Measurements from ENCODE around the gene SLITRK1. TPM values are rescaled to one million over a fixed set of nuclear protein-coding genes. Genes with fewer than 3 reads are reported as not detected.

Gene SLITRK1
- total RNA-seq (2022) (not detected in 2 replicates), Bru-seq, nascent RNA (not detected), BruChase-seq, experiment 1, labeled RNA remaining after a 6-hour chase (not detected), BruChase-seq, experiment 2, labeled RNA remaining after a 2-hour chase (not detected)
- long read RNA-seq, result 0 reads

- H3K4me3 Mint-ChIP-seq (ENCODE audit: unreplicated experiment), result peak within 1 kb of the TSS; percentile 65
- no peak for TF ChIP-seq CTCF (IDR thresholded peaks at IDR 0.05; ENCODE audit: unreplicated experiment)
- no peaks in the 10 kb centered on the region for H3K27me3 Mint-ChIP-seq (ENCODE audit: insufficient read depth, unreplicated experiment)
Observed at GRCh38 chr13:83881917-83882605, at the start of gene SLITRK1. TSS of gene SLITRK1 (minus strand) at chr13:83882474. CDS start at chr13:83881507, 967 bp downstream.

GRCh38 chr13:83929157-83929556 is 46.9 kb upstream of the SLITRK1 start:
- Mint-ChIP-seq H3K9me3 (ENCODE audit: unreplicated experiment) (peaks cover 5% of the 10 kb centered on the region), H3K4me3 (ENCODE audit: unreplicated experiment) (no peak overlapping the region), H3K4me1 (ENCODE audit: insufficient read depth, unreplicated experiment) (no peaks in the 10 kb centered on the region), H3K36me3 (ENCODE audit: insufficient read depth, unreplicated experiment) (no peaks in the 10 kb centered on the region), H3K27me3 (ENCODE audit: insufficient read depth, unreplicated experiment) (no peaks in the 10 kb centered on the region), H3K27ac (ENCODE audit: low read depth, unreplicated experiment) (no peak overlapping the region)
- intact Hi-C loops (cut with micrococcal nuclease), result no loop called here
- CTCF ChIA-PET, result no interaction called here
- BruUV-seq (replicated peaks), result no TSS peak
- TF ChIP-seq CTCF (IDR thresholded peaks at IDR 0.05; ENCODE audit: unreplicated experiment), result no peak
- POLR2A ChIA-PET, result no interaction called here
- no peak for DNase-seq (ENCODE audit: unreplicated experiment)

More at GRCh38 chr13:83881917-83882605, at the start of gene SLITRK1:
- DNase-seq (ENCODE audit: unreplicated experiment), result peak; percentile 53
- H3K4me1 Mint-ChIP-seq (ENCODE audit: insufficient read depth, unreplicated experiment), result no peaks in the 10 kb centered on the region
- ChIA-PET POLR2A (interaction anchor here (0.6 kb wide), 1 partner anchor 11 kb away, joined by 3 read pairs; no protein-coding TSS in a partner anchor), CTCF (no interaction called here)
- H3K36me3 Mint-ChIP-seq (ENCODE audit: insufficient read depth, unreplicated experiment), result peaks cover 5% of the 10 kb centered on the region
- no TSS peak for BruUV-seq (replicated peaks)
- H3K9me3 Mint-ChIP-seq (ENCODE audit: unreplicated experiment), result peaks cover 6% of the 10 kb centered on the region
- intact Hi-C loops (cut with micrococcal nuclease), result no loop called here
- no peak within 1 kb of the TSS for H3K27ac Mint-ChIP-seq (ENCODE audit: low read depth, unreplicated experiment)

- no peak for DNase-seq (ENCODE audit: unreplicated experiment)
- BruUV-seq (replicated peaks), result no TSS peak
- intact Hi-C loops (cut with micrococcal nuclease), result no loop called here
Observed at GRCh38 chr13:83919775-83920174, 37.5 kb upstream of the SLITRK1 start.

GRCh38 chr13:83914368-83914767 is 32.1 kb upstream of the SLITRK1 start:
- CTCF ChIA-PET, result no interaction called here

More at GRCh38 chr13:83919775-83920174, 37.5 kb upstream of the SLITRK1 start:
- no peak overlapping the region for H3K4me3 Mint-ChIP-seq (ENCODE audit: unreplicated experiment)
- no peaks in the 10 kb centered on the region for H3K4me1 Mint-ChIP-seq (ENCODE audit: insufficient read depth, unreplicated experiment)
- H3K9me3 Mint-ChIP-seq (ENCODE audit: unreplicated experiment), result peaks cover 2% of the 10 kb centered on the region
- TF ChIP-seq CTCF (IDR thresholded peaks at IDR 0.05; ENCODE audit: unreplicated experiment), result no peak
- H3K27ac Mint-ChIP-seq (ENCODE audit: low read depth, unreplicated experiment), result no peak overlapping the region
- ChIA-PET CTCF (no interaction called here), POLR2A (no interaction called here)
- H3K27me3 Mint-ChIP-seq (ENCODE audit: insufficient read depth, unreplicated experiment), result no peaks in the 10 kb centered on the region
- no peaks in the 10 kb centered on the region for H3K36me3 Mint-ChIP-seq (ENCODE audit: insufficient read depth, unreplicated experiment)

More at GRCh38 chr13:83914368-83914767, 32.1 kb upstream of the SLITRK1 start:
- POLR2A ChIA-PET, result no interaction called here
- Mint-ChIP-seq H3K4me3 (ENCODE audit: unreplicated experiment) (no peak overlapping the region), H3K27me3 (ENCODE audit: insufficient read depth, unreplicated experiment) (no peaks in the 10 kb centered on the region), H3K4me1 (ENCODE audit: insufficient read depth, unreplicated experiment) (no peaks in the 10 kb centered on the region), H3K36me3 (ENCODE audit: insufficient read depth, unreplicated experiment) (no peaks in the 10 kb centered on the region), H3K9me3 (ENCODE audit: unreplicated experiment) (peaks cover 8% of the 10 kb centered on the region), H3K27ac (ENCODE audit: low read depth, unreplicated experiment) (no peak overlapping the region)
- BruUV-seq (replicated peaks), result no TSS peak
- no peak for DNase-seq (ENCODE audit: unreplicated experiment)
- intact Hi-C loops (cut with micrococcal nuclease), result no loop called here
- no peak for TF ChIP-seq CTCF (IDR thresholded peaks at IDR 0.05; ENCODE audit: unreplicated experiment)

Data from MCF 10A (cell line).